Stimulated activated CD4-positive, alpha-beta T cell treated with anti-CD3 and anti-CD28 coated beads, Interleukin-4, amount 100 ng/mL, for 4 hours (primary cell): ENCODE measurements around the gene RRP9.
"Not testable (repeated sequence)": the region's sequence is repeated elsewhere in the genome, so short reads cannot be mapped to it uniquely, and the experiment has no call there.

Experiments
- DNase-seq, 2 experiments: peaks; one replicate each; pipeline ENCODE4 v3.0.0-alpha.2; 2020

Gene RRP9

DNA sequence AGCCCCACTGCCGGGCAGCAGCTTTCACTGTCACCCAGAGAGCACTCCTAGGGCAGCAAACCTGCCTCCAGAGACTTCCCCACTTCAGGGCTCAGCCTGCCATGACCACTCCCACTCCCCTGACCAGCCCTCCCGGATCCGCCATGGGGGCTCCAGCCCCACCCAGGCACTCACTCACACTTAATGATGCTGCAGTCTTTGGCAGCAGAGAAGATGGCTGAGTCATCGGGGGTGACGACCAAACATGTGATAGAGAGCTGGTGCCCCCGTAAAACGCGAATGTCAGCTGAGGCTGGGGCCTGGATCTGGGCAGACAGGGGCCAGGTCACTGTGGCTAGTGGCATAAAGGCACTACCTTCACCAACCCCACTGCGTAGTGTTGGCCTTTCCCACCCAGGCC is 4.7 kb downstream of the RRP9 start:
- no peak for DNase-seq

DNA sequence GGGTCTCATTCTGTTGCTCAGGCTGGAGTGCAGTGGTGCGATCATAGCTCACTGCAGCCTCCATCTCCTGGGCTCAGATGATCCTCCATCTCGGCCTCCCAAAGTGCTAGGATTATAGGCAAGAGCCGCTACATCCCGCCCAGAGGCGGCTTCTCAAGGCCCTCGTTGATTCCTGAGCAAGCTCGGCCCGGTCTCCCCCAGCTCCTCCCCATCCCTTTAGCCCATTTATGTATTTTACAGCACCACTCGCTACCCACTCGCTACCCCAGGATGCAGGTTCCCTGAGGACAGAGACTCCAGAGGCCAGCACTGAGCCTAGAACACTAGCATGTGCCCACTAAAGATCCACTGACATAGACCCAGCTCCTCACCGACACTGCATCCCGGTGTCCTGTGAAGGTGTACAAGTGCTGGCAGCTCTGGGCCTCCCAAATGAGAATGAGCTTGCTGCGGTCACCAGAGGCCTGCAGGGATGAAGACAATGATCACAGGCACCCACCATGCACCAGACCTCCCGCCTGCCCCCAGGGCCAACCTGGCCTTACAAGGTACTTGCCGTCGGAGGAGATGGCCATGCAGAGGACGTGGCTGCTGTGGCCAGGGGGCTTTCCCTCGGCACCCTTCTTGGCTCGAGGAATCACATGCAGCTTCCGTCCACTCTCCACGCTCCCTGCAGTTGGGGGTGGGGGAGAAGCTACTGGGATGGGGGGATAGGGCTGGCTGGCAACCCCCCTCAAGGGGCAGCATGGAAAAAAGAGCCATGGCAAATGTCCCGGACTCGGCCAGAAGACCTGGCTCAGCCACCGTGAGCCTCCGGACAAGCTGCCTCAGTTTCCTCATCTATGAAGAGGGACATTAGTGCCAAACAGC is 5.6 kb downstream of the RRP9 start:
- no peak for DNase-seq

DNA sequence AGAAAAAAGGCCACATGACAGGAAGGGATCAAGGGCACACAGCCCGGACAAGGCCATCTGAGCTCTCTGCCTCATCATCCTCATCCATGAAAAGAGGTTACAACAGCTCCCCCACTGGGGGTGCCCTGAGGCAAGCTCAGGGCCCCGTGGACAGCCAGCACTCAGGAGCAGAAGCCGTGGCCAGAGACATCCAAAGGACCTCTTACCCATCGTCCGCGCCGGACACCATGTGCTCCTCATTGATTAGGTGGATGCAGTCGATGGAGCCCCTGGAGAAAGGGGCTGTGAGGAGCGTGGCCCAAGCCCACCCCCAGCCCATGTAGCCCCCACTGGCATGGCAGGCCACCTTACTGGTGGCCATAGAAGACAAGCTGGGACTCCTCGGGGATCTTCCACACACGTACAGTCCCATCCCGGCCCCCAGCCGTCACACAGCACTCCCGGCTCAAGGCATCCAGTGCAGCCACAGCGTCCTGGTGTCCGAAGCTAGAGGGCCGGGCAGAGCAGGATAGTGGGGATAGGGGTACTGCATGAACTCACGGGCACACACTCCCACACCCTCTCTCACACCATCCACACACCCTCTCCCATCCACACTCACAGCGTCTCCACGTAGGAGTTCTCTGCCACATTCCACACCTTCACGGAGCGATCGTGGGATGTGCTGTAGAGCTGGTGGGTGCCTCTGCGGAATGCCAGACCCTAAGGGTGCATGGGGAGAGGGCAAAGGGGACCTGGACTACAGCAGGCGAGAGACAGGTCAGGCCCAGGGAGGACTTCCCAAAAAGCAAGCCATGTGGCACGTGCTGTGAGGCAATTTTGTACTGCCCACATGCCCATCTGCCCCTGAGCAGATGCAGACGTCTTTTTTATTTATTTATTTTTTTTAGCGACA is 6.5 kb downstream of the RRP9 start:
- no peak for DNase-seq

DNA sequence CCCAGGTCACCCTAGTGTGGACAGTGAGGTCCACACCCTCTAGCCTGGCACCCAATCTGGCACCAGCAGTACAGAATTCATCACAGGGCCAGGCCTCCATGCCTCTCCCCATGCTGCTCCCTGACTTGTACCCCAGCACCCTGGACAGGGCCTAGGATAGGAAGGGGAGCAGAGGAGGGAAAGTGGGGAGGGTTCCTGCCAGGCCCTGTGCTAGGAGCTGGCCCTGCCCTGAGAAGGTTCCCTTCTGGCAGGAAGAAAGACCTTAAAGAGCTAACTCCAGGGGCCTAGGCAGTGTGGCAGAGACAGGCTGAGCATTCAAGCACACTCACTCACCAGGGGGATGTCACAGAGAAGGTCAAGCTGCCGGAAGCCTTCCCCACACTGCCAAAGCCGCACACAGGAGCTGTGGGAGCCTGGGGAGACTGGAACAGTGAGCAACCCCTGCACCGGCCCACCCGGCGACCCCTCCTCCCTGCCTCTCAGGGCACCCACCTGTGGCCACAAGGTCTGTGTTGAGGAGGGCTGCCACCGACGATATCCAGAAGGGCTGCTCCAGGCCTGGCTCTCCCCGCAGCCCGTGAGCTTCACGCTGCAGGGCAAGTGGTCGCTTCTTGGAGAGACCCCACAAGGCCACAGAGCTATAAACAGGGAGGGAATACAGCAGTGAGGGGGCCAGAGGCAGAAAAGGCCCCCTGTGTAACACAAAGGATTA is 7.4 kb downstream of the RRP9 start:
- DNase-seq: no peak

DNA sequence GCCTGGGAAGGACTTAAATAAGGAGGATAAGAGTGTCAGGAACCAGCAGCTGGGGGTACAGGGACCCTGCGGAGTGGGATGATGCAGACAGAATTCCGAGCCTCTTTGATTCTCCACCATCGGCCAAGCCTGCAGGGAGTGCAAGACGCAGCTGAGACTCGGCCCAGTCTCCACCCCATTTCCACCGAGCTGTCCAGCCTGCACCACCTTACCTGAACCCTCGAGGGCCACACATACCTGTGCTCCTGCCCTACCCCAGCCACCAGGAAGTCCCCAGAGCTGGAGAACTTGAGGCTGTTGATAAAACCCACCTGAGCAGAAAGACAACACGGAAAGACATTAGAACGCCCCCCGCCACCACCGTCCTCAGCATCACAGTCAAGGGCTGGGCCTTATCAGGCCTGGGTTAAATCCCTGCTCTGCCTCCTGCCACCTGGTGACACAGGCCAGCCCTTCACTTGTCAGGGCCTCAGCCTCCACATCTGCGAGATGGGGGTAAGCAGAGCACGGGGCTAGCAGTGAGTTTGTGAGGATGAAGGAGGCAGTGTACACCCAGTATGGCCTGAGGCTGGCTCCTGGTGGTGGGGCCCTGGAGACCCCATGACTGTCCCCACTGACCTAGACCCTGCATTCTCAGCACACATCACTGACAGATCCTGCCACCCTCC is 8.1 kb downstream of the RRP9 start:
- DNase-seq: no peak

DNA sequence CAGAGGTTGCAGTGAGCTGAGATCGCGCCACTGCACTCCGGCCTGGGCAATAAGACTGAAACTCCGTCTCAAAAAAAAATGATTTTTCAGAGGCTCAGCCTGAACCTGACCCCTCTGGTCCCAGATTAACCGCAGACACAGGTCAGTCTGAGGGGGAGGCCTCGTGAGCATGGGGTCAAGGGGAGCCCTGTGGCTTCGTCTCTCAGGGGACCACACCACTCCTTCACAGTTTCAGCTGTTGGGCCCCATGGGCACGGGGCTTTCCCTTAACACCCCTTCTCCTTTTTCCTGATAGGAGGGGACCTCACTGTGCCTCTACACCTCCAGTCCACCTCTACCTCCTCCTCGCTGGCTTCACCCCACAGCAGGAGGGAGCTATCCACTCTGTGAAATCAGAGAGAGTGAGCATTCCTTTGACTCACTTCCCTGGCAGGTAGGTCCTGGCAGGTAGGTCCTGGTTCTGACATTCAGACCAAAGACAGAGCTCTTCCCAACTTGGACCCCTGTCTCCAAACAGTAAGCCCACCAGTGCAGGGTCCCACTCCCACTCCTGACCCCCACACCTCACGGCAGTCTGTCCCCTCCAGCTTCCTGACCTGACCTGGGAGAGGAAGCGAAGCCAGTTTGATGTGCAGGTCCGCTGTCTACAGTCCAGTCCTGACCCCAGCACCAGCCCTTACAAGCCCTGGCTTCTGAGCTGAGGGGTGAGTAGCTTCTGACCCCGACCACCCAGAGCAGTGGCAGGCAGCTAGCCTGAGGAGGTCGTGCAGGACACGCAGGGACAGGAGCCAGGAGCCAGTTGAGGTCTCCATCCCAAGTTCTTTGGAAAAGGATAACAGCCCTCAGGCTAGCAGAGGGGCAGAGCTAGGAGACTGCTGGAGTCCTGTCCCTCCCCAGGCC is 9.0 kb downstream of the RRP9 start:
- no peak for DNase-seq

DNA sequence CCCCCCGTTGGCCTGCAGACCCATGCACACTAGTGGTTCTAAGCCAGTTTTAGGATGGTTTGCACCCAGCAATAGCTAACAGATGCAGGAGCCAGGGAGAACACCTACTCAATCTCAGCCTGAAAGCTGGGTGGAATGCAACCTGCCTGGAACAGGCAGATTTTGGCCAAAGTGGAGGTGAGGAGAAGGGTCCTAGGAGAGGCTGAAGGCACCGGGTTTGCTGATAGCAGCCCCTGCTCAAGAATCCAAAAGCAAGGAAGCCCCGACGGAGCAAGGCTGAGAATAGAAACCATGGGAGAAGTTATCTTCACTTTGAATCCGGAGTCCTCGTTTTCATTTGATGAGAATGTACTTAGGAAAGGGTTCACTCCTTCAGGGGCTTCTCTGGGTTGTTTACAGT is 9.9 kb downstream of the RRP9 start:
- DNase-seq: no peak

DNA sequence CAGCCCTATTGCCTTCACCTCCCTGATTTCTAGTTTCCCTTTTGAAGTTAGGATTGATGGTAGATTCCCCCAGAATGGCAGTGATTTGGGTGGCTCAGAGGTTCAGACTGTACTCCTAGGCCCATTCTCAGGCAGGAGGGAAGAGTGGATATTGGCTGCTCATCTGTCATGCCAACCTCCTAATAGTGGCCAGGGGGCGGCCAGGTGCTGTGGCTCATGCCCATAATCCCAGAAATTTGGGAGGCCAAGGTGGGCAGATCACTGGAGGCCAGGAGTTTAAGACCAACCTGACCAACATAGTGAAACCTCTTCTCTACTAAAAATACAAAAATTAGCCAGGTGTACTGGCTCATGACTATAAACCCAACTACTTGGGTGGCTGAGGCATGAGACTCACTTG is 11.3 kb downstream of the RRP9 start:
- no peak for DNase-seq

DNA sequence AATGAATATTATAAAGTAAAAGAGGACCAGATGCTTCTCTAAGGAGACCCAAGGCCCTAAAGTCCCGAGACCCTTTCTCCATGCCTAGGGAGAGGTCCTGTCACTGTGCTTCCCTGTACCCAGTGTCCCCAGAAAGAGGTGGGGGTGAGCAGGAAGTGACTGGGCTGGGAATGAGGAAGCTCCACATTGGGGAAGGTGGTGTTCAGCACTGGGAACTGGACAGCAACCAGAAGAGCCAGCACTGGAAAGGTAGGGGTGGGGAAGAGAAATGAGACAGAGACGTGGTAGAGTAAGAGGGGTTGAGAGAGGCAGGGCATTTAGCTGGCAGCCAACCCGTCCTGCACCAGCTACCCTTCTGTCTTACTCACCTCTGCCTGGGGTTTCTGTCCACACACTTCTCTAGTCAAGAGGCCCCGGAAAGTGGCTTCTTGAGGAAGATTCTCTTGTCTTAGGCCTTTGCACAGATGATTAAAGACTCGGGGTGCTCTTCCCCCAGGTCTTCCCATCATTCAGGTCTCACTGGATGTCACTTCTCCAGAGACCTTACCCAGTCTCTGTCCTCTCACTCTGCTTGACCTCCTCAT is 12.2 kb downstream of the RRP9 start:
- DNase-seq: no peak

DNA sequence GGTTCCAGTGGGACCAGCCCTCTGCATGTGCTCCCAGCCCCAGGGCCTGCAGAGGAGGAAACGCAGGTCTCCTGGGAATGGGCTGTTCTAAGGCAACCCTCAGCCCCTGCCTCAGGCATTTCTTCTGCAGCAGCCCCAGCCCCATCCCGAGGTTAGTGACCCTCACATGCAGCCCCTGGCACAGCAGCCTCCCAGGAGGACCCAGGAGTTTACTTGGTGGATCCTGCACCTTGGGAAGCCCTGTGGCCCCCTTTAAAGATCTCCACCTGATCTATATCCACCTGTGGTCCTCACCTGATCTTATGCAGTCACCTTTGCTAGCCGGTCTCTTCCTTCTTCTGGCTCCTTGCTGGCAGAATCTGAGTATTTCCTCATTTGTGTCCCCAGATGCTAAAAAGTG is 12.7 kb downstream of the RRP9 start:
- DNase-seq: not testable (repeated sequence)

DNA sequence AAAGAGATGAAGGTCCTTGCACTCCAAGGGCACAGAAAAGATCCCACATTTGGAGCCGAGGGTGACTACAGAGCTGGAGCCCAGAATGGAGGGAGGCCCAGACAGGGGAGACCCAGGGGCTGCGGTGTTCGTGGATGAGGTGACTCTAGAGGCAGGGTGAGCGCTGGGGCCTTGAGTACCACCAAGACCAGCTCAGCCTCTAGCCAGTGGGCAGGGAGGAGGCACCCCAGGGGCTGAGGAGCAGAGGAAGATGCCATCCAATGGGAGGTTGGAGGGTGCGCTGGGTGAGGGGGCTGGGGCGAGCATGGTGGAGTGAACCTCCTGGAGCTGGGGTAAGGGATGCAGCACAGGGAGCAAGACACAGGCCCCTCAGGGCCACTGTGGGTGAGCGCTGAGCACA is 13.3 kb downstream of the RRP9 start:
- DNase-seq: no peak

DNA sequence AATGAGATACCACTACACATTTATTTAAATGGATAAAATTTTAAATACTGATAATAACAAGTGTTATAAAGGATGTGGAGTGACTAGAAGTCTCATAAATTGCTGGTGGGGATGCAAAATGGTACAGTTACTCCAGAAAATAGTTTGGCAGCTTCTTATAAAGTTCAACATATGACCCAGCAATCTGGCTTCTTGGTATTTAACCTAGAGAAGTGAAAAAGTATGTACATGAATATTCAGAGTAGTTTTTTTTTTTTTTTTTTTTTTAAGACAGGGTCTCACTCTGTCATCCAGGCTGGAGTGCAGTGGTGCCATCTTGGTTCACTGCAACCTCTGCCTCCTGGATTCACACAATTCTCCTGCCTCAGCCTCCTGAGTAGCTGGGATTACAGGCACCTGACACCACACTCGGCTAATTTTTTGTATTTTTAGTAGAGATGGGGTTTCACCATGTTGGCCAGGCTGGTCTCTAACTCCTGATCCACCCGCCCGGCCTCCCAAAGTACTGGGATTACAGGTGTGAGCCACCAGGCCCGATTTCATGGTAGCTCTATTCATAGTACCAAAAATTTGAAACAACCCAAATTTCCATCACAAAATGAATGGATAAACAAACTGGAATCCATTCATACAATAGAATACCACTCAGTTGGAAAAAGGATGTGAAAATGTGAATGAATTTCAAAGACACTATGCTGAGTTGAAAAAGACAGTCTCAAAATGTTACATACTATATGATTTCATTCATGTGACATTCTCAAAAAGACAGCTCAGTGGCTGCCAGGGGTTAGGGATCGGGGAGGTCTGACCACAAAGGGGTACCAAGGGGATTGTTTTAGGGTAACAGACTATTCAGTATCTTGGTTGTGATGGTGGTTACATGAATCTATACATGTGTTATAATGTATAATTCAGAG is 14.4 kb downstream of the RRP9 start:
- no peak for DNase-seq

DNA sequence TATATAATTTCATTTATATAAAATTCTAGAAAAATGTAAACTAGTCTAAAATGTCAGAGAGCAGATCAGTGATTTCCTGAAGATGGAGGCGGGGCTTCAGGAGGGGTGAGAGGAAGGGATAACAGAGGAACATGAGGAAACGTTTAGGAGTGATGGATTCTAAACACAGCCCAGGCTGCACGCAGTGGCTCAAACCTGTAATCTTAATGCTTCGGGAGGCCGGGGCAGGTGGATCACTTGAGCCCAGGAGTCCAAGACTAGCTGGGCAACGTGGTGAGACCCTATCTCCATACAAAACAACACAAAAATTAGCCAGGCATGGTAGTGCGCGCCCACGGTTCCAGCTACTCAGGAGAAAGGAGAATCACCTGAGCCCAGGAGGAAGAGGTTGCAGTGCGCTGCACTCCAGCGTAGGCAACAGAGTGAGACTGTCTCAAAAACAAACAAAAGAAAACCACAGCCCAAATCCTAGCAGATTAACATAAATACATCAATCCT is 20.6 kb downstream of the RRP9 start:
- no peak for DNase-seq

DNA sequence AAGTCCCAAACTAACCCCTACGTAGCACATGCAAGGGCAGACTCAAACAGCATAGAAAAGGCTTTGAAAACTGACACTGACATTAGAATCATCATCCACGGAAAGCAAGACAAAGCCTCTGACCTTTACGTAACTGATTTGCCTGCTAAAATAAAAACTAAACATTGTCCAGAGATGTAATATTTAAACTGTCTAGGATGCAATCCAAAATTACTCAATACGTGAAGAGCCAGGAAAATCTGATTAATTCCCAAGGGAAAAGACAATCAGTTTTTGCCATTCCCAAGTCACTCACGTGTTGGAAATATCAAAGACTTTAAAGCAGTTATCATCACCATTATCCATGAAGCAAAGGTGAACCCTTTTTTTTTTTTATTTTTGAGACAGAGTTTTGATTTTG is 25.3 kb downstream of the RRP9 start:
- DNase-seq: no peak

DNA sequence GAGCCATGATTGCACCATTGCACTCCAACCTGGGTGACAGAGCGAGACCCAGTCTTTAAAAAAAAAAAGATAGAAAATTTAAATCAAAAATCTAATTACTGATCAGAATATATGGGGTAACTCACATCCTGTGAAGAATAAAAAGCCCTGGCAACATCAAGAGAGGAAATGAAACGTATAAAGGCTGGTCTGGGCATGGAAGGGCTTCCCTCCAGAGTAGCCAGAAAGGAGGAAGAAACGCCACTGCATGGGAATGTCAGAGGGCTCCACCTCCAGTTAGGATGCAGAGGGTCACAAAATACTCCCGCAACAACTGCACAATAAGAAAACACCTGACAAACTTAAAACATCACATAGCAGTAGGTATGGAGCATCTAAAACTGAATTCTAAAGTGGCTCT is 33.7 kb downstream of the RRP9 start:
- DNase-seq: no peak

DNA sequence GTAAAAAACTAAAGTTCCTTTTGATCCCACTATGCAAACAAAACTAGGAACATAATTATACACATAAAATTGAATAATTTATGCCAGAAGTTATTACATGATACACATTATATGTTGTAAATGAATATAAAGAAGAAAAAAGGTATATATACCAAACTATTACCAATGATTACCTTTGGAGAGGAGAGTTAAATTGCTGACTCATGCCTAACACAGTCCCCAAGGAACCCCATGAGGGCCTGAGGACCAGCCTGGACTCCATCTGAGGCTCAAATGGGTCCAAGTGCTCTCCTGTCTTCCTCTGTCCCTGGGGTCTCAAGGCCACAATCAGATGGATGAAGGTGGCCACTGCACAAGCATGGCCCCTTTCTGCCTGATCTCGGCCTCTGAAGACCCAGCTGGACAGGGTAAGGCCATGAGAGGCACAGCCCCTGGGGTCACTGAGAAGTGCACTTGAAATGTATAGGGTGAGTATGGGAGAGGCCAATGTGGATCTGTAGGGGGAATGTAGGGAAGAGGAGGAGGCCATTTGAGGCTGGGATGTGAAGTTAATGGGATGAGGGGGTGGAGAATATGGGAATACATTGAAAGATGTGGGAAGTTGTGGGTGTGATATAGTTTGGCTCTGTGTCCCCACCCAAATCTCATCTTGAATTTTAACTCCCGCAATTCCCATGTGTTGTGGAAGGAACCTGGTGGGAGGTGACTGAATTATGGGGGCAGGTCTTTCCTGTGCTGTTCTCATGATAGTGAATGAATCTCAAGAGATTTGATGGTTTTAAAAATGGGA is 37.5 kb downstream of the RRP9 start:
- DNase-seq: no peak

DNA sequence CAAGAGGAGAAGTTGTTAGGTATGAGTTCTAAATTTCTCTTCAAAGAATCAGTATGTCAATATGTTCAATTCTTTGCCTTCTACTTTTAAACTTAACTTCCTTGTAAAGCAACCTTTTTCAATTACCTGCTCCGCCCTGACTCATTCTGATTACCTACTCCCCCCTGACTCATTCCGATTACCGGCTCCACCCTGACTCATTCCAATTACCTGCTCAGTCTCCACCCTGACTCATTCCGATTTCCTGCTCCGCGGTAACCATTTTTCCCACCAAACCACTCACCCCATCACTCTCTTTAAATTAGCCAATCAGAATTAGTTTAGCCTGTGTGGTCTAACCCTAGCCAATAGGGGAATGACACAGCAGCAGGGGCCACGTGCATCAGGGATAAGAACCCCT is 39.3 kb downstream of the RRP9 start:
- DNase-seq: not testable (repeated sequence)

DNA sequence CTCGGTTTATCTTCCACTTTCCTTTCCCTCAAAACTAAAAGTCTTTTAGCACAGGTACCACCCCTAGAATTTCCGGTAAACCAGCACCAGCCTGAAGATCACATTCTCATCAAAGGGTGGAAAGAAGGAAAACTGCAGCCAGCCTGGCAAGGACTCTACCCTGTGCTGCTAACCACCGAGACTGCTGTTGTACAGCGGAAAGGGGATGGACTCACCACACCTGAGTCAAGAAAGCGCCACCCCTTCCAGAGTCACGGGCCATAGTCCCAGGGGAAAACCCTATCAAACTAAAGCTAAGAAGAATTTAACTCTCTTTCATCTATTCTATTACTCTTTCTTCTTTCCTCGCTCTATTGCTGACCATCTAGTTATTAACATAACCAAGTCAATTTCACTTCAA is 41.7 kb downstream of the RRP9 start:
- not testable (repeated sequence) for DNase-seq

DNA sequence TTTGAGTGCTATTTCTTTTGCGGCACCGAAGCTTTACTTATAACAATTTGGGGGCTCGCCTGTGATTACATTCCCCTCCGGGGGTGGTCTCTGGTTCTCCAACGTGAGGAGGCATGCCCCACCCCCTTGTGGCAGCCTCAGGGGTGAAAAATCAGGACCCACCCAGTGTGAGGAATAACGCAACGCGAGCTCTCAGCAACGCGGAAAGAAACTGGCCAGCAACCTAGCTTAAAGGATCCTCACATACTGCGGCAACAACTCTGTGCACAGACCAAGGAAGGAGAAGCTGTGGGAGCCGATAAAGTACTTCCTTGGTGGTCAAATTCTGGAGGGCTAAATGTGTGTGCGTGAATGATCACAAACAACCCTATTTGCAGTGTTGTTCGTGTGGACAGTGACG is 44.3 kb downstream of the RRP9 start:
- DNase-seq: no peak
